Right renal pelvis (tissue), 4 donors: ENCODE results near the gene ALX3. TPM values are rescaled to one million over a fixed set of nuclear protein-coding genes. Genes with fewer than 3 reads are reported as not detected.

Experiments
- DNase-seq, 4 donors: peaks; one replicate each; pipeline ENCODE4 v3.0.0-alpha.2; 2013; ENCODE audit warnings: low read depth in 4 of 4, low spot score in 3 of 4, missing footprints in 1 of 4
- polyA plus RNA-seq, 4 donors: library from polyadenylated mRNA; unstranded; fragments of 120-200 nt; gene quantifications; one replicate each; pipeline ENCODE4 v1.2.1, GENCODE V29; 2013; ENCODE audit not compliant: insufficient read length in 4 of 4

Gene ALX3
- not detected for polyA plus RNA-seq

DNA sequence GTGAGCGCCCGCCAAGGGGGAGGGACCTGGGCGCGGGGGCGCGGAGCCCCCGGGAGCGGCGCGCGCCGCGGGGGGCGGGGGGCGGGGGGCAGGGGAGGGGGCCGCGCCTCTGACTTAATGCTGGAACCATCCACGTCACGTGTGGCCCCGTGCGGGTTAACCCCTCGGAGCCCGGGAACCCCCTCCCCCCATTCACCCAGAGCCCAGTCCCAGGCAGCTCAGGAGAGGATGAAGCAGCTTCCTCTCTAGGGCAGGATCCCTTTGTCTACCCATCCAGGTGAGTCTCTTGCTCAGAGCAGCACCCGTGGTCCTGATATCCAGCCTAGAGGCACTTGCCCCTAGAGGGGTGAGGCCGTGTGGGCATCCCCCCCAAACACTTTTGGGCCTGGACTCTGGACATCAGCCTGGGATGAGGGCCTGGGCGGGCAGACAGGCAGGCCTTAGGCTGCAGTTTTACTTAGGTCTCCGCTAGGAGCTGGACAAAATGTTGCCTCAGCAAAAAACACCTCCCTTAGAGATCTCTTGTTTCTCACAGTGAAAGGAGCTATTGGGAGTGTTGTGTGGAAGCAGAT lies at the start of gene ALX3:
Gene ALX3, minus strand, starts transcription at position 2 of the 572 bp plus-strand sequence. CDS start 60 bp downstream, outside the sequence.
- DNase-seq = no peak

DNA sequence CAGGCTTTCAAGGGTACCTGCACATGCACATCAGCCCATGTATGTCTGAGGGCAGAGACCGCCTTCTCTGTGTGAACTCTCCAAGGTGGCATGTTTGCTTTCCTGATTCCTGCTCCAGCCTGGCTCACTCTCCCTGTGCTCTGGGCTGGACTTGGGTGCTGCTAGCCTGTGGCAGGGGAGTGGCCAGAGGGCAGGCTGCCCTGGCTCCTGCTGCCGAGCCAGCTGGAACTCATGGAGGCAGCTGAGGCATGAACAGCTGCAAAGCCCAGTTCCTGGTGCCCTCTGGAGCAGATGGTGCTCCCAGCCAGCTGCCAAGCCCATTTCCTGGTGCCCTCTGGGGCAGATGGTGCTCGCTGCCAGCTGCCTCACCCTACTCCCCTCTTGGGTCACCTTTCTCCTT lies 49.4 kb upstream of the ALX3 start:
- no peak for DNase-seq

DNA sequence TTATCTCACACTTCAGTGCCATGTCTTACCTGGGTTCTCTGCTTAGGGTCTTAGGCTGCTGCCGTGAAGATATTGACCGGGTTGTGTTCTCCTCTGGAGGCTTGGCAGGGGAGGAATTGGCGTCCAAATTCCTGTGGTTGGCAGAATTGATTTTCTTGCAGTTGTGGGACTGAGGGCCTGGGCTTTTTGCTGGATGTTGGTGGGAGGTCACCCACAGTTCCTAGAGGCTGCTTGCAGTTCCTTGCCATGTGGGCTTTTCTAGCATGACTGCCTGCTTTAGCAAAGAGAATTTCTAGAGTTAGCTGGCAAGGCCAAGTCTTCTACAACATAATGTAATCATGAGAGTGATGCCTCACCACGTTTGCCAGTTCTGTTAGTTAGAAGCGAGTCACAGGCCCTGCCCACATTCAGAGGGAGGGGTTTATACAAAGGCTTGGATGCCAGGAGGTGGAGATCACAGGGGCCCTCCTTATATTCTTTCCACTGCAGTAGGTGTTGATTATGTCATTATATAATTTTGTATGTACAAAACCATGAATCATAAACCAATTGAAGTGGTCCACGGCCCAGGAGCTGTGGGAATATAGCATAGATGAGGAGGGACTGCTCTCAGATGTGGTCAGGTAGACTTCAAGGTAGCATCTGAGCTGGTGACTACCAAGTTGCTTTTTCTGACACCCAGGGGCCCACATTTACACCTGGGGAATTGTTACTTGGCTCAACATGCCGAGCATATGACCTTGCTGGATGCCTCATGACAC lies 48.3 kb upstream of the ALX3 start:
- DNase-seq = no peak

DNA sequence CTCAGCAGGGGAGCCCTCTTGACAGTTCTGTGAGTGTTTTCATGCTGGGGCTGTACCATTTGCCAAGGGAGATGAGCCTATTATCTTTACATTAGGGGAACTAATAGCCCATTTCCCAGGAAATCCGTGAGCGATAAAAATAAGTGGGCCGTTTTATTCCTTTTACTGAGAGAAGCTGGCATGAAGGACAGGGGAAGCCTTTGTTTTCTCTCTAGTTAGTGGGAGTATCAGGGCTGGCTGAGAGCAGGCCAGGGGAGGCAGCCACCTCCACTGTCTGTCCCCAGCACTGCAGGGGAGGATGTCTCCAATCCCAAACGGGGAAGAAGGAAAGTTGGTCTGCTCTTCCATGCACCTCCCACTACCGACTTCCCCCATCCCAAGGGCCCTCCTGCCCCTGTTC lies 44.3 kb upstream of the ALX3 start:
- no peak for DNase-seq

DNA sequence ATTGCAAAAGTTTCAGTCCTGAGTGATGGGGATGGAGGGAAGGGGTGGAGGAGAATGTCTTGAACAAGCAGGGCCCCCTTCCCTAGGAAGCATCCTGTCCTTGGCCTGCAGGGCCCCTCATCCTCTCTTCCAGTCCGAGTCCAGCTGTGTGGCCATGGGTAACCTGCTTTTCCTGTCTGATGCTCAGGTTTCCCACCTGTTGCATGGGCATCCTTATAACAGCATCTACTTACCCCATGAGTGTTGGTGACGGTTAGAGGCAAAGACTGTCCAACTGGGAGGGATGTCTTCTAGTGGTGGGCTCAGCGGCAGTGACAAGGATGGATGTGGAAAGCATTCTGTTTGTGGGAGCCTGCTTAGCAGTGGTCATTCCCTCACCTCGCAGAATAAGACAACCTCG lies 43.7 kb upstream of the ALX3 start:
- DNase-seq = no peak

DNA sequence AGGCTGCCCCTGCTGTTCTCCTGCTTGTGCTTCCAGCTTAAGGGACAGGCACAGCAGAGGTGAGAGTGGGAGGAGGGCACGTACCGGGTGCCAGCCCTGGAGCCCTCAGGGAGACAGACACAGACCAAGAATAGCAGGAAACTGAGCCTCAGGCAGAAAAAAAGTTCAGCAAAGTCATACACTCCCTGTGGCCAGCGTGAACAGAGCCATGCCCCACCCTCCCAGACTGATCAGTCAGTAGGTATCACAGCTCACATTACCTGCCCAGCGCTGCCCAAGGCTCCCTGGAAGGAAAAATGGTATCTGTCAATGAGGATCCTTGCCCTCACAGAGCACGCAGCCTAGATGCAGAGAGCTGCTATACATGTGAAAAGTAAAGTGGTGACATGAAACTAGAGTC lies 43.1 kb upstream of the ALX3 start:
- DNase-seq = no peak

DNA sequence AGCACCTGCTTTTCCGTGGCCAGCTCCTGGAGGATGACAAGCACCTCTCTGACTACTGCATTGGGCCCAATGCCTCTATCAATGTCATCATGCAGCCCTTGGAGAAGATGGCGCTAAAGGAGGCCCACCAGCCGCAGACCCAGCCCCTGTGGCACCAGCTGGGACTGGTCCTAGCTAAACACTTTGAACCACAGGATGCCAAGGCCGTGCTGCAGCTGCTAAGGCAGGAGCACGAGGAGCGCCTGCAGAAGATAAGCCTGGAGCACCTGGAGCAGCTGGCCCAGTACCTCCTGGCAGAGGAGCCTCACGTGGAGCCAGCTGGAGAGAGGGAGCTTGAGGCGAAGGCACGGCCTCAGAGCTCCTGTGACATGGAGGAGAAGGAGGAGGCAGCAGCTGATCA lies 42.2 kb upstream of the ALX3 start:
- DNase-seq = no peak

DNA sequence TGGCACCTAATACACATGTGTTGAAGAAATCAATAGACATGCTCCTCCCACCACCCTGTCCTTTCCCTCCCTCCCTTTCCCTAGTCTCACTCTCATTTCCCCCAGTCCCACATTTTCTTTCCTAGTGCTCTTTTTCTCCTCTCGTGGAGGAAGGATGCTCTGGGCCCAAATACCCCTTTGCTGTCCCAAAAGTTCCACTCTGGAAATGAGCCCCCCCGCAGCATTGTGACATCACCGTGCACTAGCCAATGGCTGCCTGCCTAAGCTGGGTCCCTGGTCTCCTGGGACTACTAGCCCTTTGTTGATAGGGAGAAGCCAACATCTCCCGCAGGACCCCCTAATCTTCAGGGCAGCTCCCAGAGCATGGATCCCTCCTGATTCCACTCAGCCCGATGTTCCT lies 41.7 kb upstream of the ALX3 start, which contains the start of gene UBL4B:
Gene UBL4B, plus strand, starts transcription at position 301 of the 400 bp plus-strand sequence. Its CDS starts 92 bp downstream, at position 393.
- no peak for DNase-seq

DNA sequence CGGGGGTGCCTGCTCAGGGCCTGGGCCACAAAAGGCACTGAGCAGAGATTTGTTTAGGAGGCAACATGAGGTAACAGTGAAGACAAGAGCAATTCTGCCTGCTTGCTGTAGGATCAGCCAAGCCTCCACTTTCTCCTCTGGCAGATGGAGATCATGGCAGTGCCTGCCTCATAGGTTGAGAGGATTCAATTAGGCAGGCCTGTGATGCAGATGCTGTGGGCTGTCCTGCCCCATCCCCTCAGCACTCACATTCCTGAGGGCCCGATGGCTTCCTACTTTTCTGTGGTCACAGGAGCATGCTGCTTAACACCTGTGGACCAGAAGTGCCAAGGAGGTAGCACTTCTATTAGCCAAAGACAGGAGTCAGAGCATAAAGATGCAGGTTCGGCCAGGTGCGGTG lies 40.6 kb upstream of the ALX3 start:
- DNase-seq = no peak

DNA sequence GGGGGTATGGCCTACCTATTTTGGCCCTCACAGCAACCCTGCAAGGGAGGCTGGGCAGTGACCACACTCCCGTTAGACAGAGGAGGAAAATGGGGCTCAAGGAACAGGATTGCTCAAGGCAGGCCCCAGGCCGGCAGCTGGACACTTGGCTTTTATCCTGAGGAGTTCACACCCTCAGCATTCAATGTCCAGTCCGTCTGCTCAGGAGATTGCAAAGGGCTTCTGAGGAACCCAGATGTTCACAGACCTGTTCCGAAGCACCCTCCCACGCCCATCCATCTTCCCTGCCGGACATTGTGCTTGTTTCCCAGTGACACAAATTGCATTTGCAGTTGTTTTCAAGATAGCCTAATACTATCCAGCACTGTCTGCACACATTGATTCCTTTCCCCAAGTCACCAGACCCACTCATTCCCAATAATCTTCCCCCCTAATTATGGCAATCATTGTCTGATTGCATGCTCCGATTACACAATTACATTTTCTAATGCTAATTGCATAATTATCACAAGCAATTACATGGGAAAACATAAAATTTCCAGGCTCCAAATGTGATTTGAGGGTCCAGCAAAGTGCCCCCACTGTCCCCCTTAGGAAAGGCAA lies 37.5 kb upstream of the ALX3 start:
- no peak for DNase-seq

DNA sequence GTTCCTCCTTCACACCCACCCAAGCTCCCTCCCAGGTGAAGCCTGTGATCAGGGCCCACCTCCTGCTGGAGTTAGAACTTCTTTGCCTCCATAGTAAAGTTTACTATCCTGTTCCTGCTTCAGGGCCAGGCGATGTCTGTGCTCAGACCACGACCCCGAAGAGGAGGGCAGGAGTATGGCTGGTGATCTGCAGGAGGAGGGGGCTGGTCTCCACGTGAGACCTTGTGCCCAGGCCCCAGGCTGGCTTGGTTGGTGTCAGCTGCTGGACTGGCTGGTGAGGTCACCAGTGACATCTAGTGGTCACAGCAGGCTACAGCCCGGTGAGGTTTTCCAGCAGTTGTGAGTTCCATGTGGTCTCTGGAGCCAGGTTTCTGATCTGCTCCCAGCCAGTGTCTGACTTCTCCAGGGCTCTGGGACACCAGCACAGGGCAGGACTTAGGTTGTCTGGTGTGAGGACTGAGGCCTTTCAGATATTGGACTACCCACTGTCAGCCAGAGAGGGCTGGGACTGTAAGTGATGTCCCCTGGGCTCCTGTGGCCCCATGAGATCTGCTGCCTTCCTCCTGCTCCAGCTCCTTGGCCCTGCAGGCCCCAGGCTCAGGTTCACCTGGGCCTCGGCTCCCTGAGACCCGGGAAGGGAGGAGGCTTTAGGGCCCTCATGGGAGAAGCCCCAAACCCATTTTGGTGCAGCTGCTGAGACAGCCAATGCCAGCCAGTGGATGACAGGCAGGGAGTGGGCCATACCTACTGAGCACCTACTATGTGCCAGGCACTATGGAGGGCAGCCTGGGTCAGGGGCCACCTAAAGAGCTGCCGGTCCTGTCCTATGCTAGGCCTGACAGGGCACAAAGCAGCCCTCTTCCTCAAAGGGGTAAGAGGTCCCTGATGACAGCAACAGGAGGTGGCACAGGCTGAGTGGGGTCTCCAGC lies 35.8 kb upstream of the ALX3 start:
- no peak for DNase-seq

DNA sequence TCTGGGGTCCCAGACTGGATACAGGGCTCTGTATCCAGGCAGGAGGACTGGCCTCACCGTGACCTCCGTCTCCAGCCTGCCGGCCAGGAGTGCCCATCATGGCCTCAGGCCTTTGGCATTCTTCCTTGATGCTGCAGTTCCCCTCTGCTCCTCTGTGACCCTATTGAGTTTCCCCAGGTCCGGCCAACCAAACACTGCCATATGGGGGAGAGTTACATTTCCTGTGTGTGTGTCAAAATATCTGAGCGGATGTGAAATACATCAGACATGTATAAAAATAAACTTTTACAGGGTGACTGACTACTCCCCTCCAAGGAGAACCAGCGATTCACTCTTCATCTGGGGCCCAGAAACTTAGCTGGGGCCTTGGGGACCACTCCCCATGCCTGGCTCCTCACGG lies 31.6 kb upstream of the ALX3 start:
- DNase-seq = no peak

DNA sequence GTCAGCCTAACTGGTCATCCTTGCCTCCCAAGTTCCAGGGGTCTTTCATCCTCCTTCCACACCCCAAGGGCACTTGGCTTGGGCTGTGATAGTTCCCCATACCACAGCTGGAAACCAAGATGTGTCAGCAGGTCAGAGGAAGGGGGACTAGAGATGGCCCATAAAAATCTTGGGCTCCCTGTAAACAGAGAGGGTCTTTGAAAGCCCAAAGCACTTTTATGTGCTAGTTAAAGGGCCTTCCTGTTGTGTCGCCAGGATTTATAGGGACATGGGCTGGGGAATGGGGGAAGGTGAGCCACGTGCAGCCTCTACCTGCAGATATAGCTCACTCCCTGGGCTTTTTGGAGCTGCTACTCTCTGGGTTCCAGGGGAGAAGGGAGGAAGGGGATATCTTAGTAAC lies 29.9 kb upstream of the ALX3 start:
- no peak for DNase-seq

DNA sequence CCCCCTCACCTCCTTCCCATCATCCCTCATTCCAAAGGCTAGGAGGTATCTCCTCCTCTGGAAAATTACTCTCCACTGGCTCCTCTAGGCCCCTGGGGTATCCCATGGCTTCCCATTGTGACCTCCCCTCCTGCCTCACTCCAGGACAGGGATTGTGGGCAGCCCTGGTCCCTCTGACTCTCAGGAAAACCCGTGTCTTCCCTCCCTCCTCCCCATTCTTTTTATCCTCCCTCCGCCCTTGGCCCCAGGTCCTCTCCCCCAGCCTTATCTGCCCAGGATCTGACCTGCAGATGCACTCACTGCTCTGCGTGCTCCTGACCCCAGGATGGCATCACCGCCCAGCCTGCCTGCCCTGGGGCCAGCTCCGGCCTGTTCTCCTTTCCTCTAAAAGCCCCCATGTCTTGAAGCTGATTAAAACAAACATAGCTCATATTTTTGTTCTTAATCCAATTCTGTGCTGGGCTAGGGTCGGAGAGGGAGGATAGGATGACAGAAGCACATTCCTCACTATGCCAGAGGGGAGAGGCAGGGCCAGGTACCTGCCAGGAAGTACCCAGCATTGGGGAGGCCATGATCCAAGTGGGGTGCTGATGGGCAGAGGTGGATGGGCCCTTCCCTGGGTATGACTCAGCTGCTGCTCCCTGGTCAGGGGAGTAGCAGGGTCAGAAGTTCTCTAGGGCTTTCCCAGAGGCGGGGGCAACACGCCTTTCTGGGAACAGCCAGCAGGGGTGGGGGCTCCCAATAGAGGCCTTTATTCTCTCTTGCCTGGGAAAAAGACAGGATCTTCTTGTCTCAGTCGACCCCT lies 28.0 kb upstream of the ALX3 start:
- DNase-seq = no peak

DNA sequence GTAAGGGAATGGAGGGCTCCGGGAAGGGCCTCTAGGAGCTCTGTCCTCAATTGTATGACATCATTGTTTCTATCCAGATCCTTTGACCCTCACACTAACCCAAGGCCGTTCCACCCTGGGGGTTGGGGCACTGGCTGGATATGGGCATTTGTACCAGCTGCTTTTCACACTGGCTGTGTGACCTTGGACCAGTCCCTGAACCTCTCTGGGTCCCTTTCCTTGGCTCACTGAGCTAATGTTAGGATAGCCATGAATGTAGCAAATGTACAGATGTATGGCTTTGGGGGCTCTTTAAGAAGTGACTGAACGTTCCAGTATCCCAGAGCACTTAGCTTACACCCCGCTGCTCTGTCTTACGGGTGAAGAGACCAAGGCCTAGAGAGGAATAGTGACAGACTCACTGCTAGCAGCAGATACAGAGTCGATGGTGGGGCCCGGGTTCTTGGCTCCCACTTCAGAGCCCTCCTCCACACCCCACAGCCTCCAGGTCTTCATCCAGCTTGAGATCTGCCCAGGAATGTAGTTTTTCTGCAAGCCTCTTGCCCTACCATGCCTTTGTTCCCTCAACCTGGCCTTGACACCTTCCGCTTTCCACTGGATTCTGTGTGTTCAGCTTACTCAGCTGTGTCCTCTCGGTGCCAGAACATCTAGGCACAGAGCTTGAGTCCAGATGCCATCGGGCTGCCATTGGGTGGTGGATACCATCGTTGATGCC lies 27.2 kb upstream of the ALX3 start:
- DNase-seq = no peak

DNA sequence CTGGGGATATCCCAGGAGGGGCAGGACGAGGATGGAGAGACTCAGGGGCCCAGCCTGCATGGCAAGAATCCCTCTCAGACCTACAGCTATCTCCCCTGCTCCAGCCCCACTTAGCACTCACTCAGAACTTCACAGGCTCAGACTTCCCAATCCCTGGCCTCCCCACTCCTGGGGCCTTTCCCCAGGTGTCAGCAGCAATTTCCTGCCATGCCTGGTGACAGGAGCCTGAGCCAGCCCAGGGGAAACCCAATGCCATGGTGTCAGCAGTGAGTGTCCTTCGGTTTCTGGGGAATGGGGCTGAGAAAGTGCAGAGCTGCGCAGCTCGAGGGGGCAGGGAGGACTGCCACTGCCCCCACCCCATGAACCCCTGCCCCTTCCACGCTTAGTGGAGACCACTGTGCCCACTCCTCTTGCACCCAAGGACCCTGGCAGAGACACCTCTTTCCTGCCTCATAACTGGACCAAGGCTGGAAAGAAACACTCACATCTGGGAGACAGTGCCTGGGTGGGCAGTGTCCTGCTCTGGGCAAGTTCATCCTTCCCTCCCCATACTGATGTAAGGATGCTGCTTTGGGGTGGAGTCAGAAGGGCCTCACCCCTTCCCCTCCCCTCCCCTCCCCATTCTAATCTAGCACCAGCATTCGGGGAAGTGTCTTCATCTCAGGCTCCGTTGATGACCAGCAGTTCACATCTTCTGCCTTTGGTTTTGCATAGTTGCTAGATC lies 24.6 kb upstream of the ALX3 start:
- no peak for DNase-seq

DNA sequence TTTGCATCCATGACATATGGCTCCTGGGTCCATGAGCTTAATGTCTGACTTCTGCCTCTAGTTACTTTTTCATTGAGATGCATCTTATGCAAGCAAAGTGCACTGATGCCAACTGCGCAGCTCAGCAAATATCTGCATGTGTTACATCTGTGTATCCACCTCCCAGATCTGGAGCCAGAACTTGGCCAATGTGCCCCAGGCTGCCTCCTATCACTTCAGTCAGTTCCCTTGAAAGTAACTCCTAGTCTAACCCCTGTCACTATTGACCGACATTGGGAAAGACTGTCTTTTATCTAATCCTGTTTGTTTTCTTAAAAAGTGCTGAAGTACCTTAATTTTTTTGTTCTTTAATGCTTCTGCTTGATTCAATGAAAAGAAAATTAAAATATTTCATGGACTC lies 22.5 kb upstream of the ALX3 start:
- no peak for DNase-seq

DNA sequence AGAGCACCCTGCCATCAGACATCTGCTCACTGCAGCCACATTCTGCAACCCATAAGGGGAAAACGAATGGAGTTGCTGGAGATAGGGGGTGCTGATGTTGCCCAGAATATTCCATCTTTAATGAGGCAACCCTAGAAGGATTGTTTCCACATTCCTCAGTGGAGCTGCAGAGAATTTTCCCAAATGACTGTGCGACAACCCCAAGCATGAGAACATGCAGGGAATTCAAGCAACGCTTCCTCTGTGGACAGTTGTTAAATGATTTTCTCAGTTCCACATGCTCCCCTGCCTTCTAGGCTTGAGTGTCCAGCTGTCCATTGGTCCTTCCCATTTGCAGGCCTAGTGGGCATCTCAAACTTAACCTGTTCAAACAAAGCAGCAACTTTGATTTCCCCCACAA lies 21.3 kb upstream of the ALX3 start:
- no peak for DNase-seq

DNA sequence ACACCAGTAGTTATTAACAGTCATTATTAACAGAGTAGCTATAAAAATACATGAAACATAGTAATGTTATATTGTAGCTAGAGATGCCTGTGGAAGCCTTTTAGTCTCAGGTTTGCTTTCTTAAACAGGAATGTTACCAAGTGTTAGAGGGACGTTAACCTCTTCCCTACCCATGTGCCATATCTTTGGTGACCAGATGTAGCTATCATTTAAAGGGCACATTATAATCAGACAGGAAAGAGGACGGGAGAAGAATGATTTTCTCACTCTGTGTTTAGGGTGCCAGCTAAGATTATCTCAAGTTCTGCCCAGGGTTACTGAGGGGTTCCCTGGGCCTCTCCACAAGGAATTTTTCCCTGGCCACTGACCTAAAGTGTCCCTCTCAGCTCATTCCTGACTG lies 20.9 kb upstream of the ALX3 start:
- no peak for DNase-seq
